Measurements from ENCODE around the gene SATB1.

SATB1 gene

DNA sequence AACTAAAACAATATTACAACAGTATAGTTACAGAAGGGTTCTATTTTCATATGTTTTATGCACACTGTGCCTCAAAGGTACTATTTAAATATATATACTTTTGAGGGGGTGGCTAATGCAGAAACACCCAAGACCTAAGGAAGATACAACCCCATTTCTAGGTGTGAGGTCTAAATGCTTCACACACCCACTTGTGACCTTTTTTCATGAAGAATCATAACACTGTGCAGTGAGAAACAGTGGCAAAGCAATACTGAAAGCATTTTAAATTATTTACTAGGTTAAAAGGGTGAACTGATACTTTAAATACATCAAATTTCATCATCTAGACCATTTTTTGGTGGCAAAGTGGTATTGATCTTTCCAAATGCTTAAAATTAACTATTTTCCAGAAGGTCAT lies 67.4 kb downstream of the SATB1 start:
- H3K27me3 ChIP-seq (ENCODE audit: insufficient read depth, low read length, poor library complexity, severe bottlenecking) = no peaks in the 10 kb centered on the region
- no peaks in the 10 kb centered on the region for H3K79me2 ChIP-seq (ENCODE audit: insufficient read depth, low read length)
- H3K4me2 ChIP-seq (ENCODE audit: low read depth, low read length, poor library complexity, severe bottlenecking) = no peak overlapping the region
- peaks cover 11% of the 10 kb centered on the region for H3K4me1 ChIP-seq (ENCODE audit: insufficient read depth, low read length, poor library complexity, severe bottlenecking)
- H3K9me3 ChIP-seq (ENCODE audit: insufficient read depth, low read depth, low read length) = no peaks in the 10 kb centered on the region
- H3K9me2 ChIP-seq (replicated peaks; ENCODE audit: low read depth, low read length) = no peaks in the 10 kb centered on the region
- H4K20me1 ChIP-seq (ENCODE audit: insufficient read depth, low read length, poor library complexity, severe bottlenecking) = no peaks in the 10 kb centered on the region
- H3K36me3 ChIP-seq (ENCODE audit: insufficient read depth, low read length) = peaks cover 16% of the 10 kb centered on the region; the same call in 1 of the 2 replicates
- no peak overlapping the region for H2AFZ ChIP-seq (ENCODE audit: low read length)
- H3F3A ChIP-seq (ENCODE audit: low read depth) = no peaks in the 10 kb centered on the region
- TF ChIP-seq, protein P1, sequence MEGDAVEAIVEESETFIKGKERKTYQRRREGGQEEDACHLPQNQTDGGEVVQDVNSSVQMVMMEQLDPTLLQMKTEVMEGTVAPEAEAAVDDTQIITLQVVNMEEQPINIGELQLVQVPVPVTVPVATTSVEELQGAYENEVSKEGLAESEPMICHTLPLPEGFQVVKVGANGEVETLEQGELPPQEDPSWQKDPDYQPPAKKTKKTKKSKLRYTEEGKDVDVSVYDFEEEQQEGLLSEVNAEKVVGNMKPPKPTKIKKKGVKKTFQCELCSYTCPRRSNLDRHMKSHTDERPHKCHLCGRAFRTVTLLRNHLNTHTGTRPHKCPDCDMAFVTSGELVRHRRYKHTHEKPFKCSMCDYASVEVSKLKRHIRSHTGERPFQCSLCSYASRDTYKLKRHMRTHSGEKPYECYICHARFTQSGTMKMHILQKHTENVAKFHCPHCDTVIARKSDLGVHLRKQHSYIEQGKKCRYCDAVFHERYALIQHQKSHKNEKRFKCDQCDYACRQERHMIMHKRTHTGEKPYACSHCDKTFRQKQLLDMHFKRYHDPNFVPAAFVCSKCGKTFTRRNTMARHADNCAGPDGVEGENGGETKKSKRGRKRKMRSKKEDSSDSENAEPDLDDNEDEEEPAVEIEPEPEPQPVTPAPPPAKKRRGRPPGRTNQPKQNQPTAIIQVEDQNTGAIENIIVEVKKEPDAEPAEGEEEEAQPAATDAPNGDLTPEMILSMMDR (conservative IDR thresholded peaks at IDR 0.05; ENCODE audit: low read length) = no peak
- TF ChIP-seq EZH2phosphoT487 (IDR thresholded peaks at IDR 0.05; ENCODE audit: borderline replicate concordance) = no peak
- H3K9ac ChIP-seq (ENCODE audit: low read depth, low read length, poor library complexity, severe bottlenecking) = no peak overlapping the region
- H3K4me3 ChIP-seq (ENCODE audit: low read length, poor library complexity, severe bottlenecking) = no peak overlapping the region

DNA sequence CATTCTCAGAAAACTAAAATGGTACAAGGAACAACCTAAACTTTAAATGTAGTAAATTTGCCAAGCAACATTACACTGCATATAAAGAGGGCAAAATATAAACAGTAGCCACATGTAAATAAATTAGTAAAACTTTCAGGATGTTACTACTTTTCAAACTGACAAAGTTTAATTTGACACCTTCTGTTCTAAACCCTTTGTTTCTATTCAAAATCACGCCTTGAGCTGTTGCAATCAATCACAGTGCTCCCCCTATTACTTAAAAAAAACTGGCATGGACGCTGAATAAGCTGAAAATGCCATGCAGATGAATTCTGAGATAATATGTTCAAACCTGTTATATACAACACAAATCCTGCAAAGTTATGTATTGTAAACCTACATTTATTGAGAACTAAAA lies 69.3 kb downstream of the SATB1 start:
- Histone ChIP-seq H2AFZ (ENCODE audit: low read length) (no peak overlapping the region), H3K79me2 (ENCODE audit: insufficient read depth, low read length) (no peaks in the 10 kb centered on the region), H3K27me3 (ENCODE audit: insufficient read depth, low read length, poor library complexity, severe bottlenecking) (no peaks in the 10 kb centered on the region), H3K4me2 (ENCODE audit: low read depth, low read length, poor library complexity, severe bottlenecking) (no peak overlapping the region), H3K4me3 (ENCODE audit: low read length, poor library complexity, severe bottlenecking) (no peak overlapping the region), H3F3A (ENCODE audit: low read depth) (no peaks in the 10 kb centered on the region), H3K9me3 (ENCODE audit: insufficient read depth, low read depth, low read length) (no peaks in the 10 kb centered on the region), H3K9me2 (replicated peaks; ENCODE audit: low read depth, low read length) (no peaks in the 10 kb centered on the region), H3K4me1 (ENCODE audit: insufficient read depth, low read length, poor library complexity, severe bottlenecking) (peaks cover 3% of the 10 kb centered on the region), H4K20me1 (ENCODE audit: insufficient read depth, low read length, poor library complexity, severe bottlenecking) (no peaks in the 10 kb centered on the region), H3K9ac (ENCODE audit: low read depth, low read length, poor library complexity, severe bottlenecking) (no peak overlapping the region), H3K36me3 (ENCODE audit: insufficient read depth, low read length) (peaks cover 27% of the 10 kb centered on the region)
- TF ChIP-seq EZH2phosphoT487 (IDR thresholded peaks at IDR 0.05; ENCODE audit: borderline replicate concordance) = no peak
- TF ChIP-seq, protein P1 (conservative IDR thresholded peaks at IDR 0.05; ENCODE audit: low read length) = no peak

DNA sequence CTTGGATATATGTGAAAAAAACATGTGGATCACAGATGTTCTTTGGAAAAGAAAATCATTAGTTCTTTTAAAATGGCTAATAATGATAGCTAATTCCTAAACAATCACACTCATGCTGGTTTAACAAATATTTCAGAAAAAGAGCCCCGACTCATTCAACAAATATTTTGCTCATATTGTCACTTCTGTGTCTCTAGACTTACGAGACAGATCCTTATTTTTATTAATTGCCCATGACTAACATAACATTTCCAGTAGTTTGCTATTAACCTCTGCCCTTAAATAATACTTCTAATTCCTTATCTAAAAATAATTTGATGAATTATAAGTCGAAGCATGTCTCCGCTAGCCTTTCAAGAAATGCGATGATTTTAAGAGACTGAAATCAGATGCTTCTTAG lies 70.4 kb downstream of the SATB1 start:
- H3K36me3 ChIP-seq (ENCODE audit: insufficient read depth, low read length) = peaks cover 26% of the 10 kb centered on the region

More for the DNA sequence above, 70.4 kb downstream of the SATB1 start:
- Histone ChIP-seq H3K9me3 (ENCODE audit: insufficient read depth, low read depth, low read length) (no peaks in the 10 kb centered on the region), H4K20me1 (ENCODE audit: insufficient read depth, low read length, poor library complexity, severe bottlenecking) (no peaks in the 10 kb centered on the region), H3K9me2 (replicated peaks; ENCODE audit: low read depth, low read length) (no peaks in the 10 kb centered on the region), H3K4me3 (ENCODE audit: low read length, poor library complexity, severe bottlenecking) (no peak overlapping the region), H3K4me2 (ENCODE audit: low read depth, low read length, poor library complexity, severe bottlenecking) (no peak overlapping the region), H2AFZ (ENCODE audit: low read length) (no peak overlapping the region), H3K79me2 (ENCODE audit: insufficient read depth, low read length) (no peaks in the 10 kb centered on the region), H3K4me1 (ENCODE audit: insufficient read depth, low read length, poor library complexity, severe bottlenecking) (no peaks in the 10 kb centered on the region), H3K9ac (ENCODE audit: low read depth, low read length, poor library complexity, severe bottlenecking) (no peak overlapping the region), H3F3A (ENCODE audit: low read depth) (0 out of 2 replicates have a peak, but pooled peaks cover 3% of the 10 kb centered on the region), H3K27me3 (ENCODE audit: insufficient read depth, low read length, poor library complexity, severe bottlenecking) (no peaks in the 10 kb centered on the region)
- TF ChIP-seq, protein P1 (conservative IDR thresholded peaks at IDR 0.05; ENCODE audit: low read length) = no peak
- no peak for TF ChIP-seq EZH2phosphoT487 (IDR thresholded peaks at IDR 0.05; ENCODE audit: borderline replicate concordance)
